Measurements from ENCODE around the gene EEPD1. TPM values are rescaled to one million over a fixed set of nuclear protein-coding genes. Genes with fewer than 3 reads are reported as not detected.

EEPD1 gene
- 33.7 TPM for total RNA-seq

DNA sequence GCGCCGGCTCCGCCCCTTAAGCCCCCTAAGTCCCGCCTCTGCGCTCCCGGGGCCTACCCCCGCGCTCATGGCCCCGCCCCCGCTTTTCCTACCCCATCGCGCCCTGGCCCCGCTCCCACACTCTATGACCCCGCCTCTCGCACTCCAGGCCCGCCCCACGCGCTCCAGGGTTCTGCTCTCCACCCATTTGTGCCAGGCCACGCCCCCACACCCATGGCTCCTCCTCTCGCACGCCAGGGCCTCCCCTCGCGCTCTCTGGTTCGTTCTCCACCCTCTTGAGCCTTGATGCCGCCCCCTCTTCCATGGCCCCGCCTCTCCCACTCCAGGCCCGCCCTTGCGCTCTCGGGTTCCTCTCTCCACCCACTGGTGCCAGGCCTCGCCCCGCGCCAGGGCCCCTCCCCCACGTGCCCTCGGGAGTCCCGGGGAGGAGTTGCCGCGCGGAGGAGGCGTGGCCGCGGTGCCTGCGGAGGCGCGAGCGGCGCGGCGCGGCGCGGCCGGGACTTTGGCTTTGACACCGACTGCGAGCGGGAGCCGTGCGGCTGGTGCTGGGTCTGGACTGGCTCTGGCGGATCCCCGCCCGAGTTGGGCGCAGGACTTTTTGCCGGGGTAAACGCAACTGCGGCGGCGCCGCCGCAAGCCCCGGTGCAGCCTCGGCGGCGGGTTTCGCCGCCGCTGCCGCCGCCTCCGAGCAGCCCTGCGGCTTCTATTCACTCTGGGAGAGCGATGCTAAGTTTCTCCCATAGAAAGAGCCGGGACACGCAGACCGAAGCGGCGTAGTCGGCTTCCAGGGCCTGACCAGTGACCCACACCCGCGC, at the start of gene EEPD1:
Gene EEPD1, plus strand, starts transcription at position 499 of the 815 bp plus-strand sequence. CDS start 1,071 bp downstream, outside the sequence.

Small RNAs within 50 kb of the gene (small RNA-seq; reads per million reads assigned to genes)
- gene AC006960.1 (not detected), gene AC007327.1 (not detected), gene RF00019 (not detected)

Other genes with a start within 250 kb of the EEPD1 start
- 8.3 TPM for gene ANLN, start 236.6 kb downstream of the EEPD1 start, total RNA-seq

All from diencephalon (tissue), 1 donor.